GM19372 (cell line): ENCODE measurements around the gene COL9A2.

Experiments used
- ATAC-seq: cut with Tn5 transposase; IDR thresholded peaks from one replicate; pipeline ENCODE4 v1.9.1; 2021; ENCODE audit warnings: mild to moderate bottlenecking, low read depth, moderate library complexity; ENCODE audit not compliant: unreplicated experiment

The COL9A2 gene

GRCh38 chr1:40318970-40319621, 2.0 kb upstream of the COL9A2 start:
- no peak for ATAC-seq

- no peak for ATAC-seq
Observed at GRCh38 chr1:40318476-40318875, 1.4 kb upstream of the COL9A2 start.

GRCh38 chr1:40317394-40318074, 448 bp upstream of the COL9A2 start:
- no peak for ATAC-seq

DNA sequence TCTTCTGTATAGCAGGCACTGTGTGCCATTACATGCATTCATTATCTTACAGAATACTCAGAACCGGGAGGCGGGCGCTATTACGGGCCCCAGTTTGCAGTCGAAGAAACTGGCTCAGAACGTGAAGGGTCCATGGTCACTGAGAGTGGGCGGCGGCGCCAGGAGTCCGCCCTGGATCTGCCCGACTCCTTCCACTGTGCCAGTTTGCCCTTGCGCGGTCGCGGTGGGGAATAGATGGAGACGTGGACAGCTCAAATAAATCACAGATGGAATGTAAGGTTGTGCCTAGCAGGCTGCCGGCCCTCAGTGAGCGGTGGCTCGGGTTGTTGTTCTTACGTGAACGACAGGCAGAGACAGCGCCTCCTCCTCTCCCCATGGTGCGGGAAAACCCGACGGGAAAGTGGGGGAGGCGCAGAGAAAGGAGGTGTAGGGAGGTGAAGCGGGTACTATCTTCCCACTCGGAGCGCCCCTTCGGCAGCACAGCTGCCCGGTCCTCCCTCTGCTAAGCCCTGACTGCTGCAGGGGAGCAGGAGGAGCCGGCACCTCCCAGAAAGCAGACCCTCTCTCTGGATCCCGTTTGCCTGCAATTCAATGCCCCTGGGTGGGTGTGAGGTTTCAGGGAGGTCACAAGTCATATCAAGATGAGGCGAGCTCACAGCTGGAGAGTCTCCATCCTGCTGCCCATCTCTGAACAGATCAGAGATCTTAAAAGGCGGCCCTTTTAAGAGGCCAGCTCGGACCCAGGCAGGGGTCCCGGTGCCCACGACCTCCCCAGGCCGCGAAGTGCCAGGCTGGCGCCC, 1.1 kb downstream of the COL9A2 start:
- ATAC-seq: no peak

- peak; percentile 52 for ATAC-seq
Observed at GRCh38 chr1:40315239-40315794, 1.8 kb downstream of the COL9A2 start.

DNA sequence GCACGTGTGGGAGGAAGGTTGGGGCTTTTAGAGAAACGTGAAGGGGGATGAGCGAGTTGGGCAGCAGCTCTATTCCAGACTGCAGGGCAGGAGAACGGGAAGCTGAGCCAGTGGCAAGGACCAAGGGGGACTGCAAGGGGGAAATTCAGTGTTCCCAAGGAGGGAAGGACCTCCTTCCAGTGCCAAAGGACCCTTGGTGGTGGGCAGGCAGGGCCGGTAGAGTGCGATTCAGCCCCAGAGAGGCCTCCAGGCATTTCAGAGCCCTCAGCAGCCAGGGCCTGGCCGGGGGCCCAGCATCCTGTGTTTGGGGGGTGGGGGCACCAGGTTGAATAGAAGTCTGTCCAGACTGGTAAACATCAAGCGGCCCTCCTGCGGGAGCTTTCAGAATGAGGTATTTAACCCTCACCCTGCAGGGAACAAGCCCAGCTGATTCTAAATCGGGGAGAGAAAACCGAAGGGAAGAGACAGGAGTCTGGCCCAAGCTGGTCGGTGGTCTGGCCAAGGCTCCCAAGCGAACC, 2.3 kb downstream of the COL9A2 start:
- no peak for ATAC-seq

- ATAC-seq: no peak
Observed at GRCh38 chr1:40313958-40314720, 2.9 kb downstream of the COL9A2 start.

DNA sequence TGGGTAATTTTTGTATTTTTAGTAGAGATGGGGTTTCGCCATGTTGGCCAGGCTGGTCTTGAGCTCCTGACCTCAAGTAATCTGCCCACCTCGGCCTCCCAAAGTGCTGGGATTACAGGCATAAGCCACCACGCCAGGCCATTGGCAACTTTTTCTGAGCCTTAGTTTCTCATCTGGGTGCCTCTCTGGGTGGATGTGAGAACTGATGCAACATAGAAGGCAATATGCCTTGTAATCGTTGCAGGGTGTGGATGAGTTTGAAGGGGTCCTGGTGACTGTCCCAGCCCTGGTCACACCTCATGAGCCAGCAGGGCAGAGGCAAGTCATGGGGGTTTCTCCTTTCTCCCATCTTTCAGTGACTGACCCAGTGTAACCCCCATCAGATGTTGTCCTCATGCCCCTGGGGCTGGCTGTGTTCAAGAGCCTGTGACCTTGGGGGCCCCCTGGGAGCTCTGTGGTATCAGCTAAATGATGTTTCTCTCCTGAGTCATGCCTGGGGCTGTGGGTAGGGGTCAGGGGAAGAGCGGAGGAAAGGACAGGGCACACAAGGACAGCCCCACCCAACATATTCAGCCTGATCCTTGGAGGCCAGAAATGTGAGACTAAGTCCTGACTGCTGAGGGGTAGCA, 3.6 kb downstream of the COL9A2 start:
- ATAC-seq: no peak

- peak; percentile 47 for ATAC-seq
Observed at GRCh38 chr1:40312238-40313205, 4.6 kb downstream of the COL9A2 start.

- no peak for ATAC-seq
Observed at GRCh38 chr1:40311692-40312091, 5.4 kb downstream of the COL9A2 start.

- no peak for ATAC-seq
Observed at GRCh38 chr1:40310983-40311642, 6.0 kb downstream of the COL9A2 start.

DNA sequence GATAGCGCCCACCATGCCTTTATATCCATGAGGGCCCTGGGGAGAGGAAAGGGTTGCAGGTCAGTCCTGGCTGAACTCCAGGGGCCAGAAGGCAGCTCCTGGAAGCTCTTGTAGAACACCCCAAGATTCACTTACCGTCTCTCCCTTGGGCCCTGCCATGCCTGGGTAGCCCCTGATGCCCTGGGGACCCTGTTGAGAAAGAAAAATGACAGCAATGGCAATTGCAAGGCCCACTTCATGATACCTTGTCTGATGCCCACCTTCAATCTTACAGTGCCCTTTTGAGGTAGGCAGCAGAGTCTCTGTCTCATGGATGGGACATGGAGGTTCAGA, 7.0 kb downstream of the COL9A2 start:
- ATAC-seq: no peak

GRCh38 chr1:40309374-40310128, 7.5 kb downstream of the COL9A2 start:
- no peak for ATAC-seq

GRCh38 chr1:40308036-40308727, 8.9 kb downstream of the COL9A2 start:
- ATAC-seq: no peak

GRCh38 chr1:40307186-40307585, 9.9 kb downstream of the COL9A2 start:
- ATAC-seq: no peak

DNA sequence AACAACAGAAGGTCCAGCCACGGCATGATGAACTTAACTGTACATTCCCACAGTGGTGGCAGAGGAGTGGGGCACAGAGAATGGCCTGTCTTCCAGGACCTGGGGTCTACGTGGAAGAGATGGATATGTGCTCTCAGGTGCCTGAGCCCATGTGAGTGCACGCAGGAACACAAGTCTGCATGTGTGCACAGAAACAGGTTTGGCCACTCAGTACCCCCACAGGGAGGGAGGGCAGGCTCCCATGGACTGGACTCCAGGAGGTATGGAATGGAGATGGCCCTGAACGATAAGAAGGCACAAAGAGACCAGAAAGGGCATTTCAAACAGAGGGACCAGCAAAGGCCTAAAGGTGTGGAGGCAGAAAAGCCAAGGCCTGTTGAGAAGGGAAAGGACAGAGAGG, 10.8 kb downstream of the COL9A2 start:
- no peak for ATAC-seq

DNA sequence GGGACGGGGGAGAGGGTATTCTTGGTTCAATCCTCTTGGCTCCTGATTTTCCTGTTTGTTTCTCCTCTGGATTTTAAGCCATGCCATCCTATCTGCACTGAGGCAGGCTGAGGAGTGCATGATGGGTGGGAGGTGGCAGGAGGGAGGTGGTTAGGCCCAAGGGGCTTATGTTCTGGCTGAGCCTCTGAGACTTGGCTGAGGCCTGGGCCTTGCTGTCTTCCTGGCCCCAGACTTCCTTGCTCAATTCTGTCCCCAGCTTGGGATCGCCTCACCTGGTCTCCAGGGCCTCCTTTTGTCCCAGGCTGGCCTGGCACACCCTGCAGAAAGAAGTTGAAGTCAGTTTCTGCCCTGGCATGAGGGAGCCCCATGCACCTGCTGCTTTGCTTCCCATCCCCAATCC, 11.2 kb downstream of the COL9A2 start:
- ATAC-seq: no peak
